HCT116 (cell line): ENCODE results near the gene ADK.

Experiments
- CTCF ChIP-seq, 3 experiments: fragments of 200-600 bp in 1 of 3; sonication (generic) in 1 of 3; IDR thresholded peaks in 2 of 3; conservative IDR thresholded peaks in 1 of 3; 2 replicates each; pipeline ENCODE4 v1.5.1; 2012 to 2017; ENCODE audit warnings: low read depth in 2 of 3, low read length in 2 of 3, antibody characterized with exemption in 1 of 3, borderline replicate concordance in 1 of 3, control low read depth in 1 of 3, mild to moderate bottlenecking in 1 of 3, mixed read lengths in 1 of 3, mixed run types in 1 of 3, moderate library complexity in 1 of 3; ENCODE audit not compliant: insufficient read depth in 1 of 3
- EZH2 ChIP-seq: fragments of 200-600 bp; sonication (generic); IDR thresholded peaks from 2 replicates; pipeline ENCODE4 v1.6.1; 2017; ENCODE audit warnings: antibody characterized with exemption, mixed run types
- JUND ChIP-seq: IDR thresholded peaks from 2 replicates; pipeline ENCODE4 v1.6.1; 2012
- MAX ChIP-seq: IDR thresholded peaks from 2 replicates; pipeline ENCODE4 v1.6.1; 2012
- POLR2A ChIP-seq: IDR thresholded peaks from 2 replicates; pipeline ENCODE4 v1.7.0; 2011; ENCODE audit warnings: borderline replicate concordance; ENCODE audit not compliant: insufficient read depth, insufficient read length; ENCODE audit errors: extremely low read depth
- POLR2AphosphoS5 ChIP-seq: IDR thresholded peaks from 2 replicates; pipeline ENCODE4 v1.6.1; 2011; ENCODE audit warnings: mild to moderate bottlenecking, low read depth, low read length, moderate library complexity
- ZNF274 ChIP-seq: fragments of 200-500 bp; sonication (Bioruptor generic); IDR thresholded peaks from 2 replicates; pipeline ENCODE4 v1.6.1; 2014; ENCODE audit warnings: mild to moderate bottlenecking, low read depth, low read length, inconsistent platforms

- TF ChIP-seq CTCF (IDR thresholded peaks at IDR 0.05 in 2 of 3, conservative IDR thresholded peaks at IDR 0.05 in 1 of 3; ENCODE audit: borderline replicate concordance in 1 of 3, insufficient read depth in 1 of 3, low read depth in 2 of 3, low read length in 2 of 3) (no peak), MAX (no peak), EZH2 (no peak), JUND (no peak), POLR2AphosphoS5 (no peak), ZNF274 (no peak), POLR2A (no peak)
These were observed 534.5 kb downstream of the ADK start for GRCh38 chr10:74685564-74685963.
